Posterior vena cava (tissue), 2 donors: ENCODE measurements around the gene NPAS3. TPM values are rescaled to one million over a fixed set of nuclear protein-coding genes. Genes with fewer than 3 reads are reported as not detected.

Experiments
- DNase-seq: peaks from one replicate; pipeline ENCODE4 v3.0.0-alpha.2; 2020; ENCODE audit warnings: low spot score
- intact Hi-C, 2 donors: fragments of 100-400 bp; cut with DNase I; formaldehyde crosslinking; loops; one replicate each; pipeline versions ENCODE4 v1.14.1 to v1.14.2; 2022 to 2023
- total RNA-seq, 2 donors: library from RNA; stranded (reverse); fragmentation: NEBNext Ultra II Directional; extraction: Animal tissue kit (Norgen Biotek cat#: 25700); gene quantifications; one replicate each; pipeline ENCODE4 v1.2.1, GENCODE V29; 2021
- donor health status: DM: yes; HTN: yes; CAD: no.
- donor health status: DM: yes; HTN: yes; CAD: no.

Gene NPAS3
- total RNA-seq, 2 donors from 2014 or later: 1.3 to 2.6 TPM

DNA sequence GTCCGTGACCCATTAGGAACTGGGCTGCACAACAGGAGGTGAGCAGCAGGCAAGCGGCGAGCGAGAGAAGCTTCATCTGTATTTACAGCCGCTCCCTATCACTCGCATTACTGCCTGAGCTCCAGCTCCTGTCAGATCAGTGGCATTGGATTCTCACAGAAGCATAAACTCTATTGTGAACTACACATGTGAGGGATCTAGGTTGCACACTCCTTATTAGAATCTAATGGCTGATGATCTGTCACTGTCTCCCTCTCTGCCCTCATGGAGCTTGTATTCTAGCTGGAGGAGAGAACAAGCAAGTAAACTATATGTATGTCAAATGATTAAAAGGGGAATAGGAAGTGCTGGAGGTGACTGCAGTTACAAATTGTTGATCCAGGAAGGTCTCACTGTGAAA, 533.1 kb downstream of the NPAS3 start:
- no peak for DNase-seq
- intact Hi-C loops: no loop called here

DNA sequence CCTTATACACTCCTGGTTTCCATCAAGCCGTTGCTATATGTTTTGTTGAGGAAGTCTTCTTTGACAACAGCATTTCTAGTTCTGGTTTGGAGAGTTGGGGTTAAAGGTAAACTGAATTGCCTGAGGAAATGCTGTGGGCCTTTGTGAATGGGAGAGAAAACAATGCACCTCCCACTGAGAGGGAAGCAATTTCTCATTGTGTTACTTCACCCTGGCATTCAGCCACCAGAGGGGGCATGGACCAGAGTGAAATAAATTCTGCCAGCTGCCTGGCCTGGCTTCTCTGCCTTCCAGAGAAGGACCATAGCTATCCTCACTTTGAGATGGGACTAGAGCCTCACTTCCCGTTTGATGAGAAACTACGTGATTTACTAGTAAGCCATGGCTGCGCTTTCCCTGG, 536.9 kb downstream of the NPAS3 start:
- DNase-seq: no peak
- intact Hi-C loops: no loop called here

DNA sequence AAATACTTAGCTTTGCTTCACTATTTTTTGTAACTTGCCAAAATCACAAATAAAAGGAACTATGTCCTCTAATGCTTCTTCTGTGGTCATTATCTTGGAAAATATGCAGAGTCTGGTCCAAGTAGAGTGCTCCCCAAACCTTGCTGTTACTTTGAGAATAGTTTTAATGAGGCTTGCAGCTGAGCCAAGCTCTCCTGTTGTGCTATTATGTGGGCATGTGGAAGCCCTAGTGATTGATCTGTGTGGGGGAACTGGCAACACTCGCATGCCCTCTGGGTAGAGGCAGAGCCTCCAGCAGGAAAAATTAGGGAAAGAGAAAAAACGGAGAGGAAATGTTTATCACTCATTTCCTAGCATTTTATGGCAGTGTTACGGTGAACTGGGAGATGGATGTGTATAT, 539.1 kb downstream of the NPAS3 start:
- no peak for DNase-seq
- intact Hi-C loops: no loop called here

DNA sequence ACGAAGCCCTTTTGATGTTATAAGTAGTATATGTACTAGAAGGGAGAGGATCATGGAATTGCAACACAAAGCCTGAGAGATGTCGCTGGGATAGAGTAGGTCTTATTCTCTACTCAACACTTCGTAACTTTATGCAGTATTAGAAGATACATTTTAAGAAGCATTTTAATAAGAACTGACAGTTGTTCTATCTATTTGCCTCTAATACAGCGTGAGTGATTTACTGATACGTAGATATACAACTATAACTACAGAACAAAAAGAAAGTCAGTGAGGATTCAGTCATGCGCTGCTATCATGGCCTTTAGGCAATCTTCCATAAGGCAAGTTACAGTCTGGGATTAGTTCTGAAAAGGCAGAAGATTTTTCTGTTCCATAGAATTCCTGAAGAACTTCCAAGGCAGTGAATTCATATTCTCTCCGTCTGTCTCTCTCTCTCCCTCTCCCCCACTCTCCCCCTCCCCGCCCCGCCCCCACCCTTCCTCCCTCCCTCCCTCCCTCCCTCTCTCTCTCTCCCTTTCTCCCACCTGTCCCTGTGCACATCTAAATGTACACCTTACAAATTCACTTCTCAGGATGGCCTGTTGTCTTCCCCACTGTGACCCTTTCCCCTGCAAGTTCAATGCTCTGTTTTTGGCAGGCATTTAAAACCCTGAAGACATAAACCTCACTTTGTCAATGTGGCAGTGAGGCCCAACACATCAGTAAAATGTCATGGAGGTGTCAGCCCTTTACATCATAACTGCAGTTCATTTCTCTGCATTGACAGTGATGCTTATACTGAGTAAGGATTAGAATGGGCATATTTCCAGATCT, 541.6 kb downstream of the NPAS3 start:
- no peak for DNase-seq
- intact Hi-C loops: loop anchor here in 1 of 2 donors (10.0 kb wide), 1 partner anchor 1805 kb away; no protein-coding TSS in a partner anchor

DNA sequence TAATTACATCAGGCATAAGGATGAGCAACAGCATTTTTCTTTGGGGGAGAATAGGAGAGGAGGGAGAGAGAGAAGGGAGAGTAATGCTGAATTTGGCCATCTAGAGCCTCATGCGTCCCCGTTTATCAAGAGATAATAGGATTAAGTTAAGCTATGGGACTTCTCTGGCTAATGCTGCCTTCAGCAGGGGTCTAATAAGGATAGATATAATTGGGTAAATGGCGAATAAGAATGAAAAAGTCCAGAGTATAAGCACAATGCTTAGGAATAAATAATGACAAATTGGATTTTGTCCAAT, 542.2 kb downstream of the NPAS3 start:
- no peak for DNase-seq

DNA sequence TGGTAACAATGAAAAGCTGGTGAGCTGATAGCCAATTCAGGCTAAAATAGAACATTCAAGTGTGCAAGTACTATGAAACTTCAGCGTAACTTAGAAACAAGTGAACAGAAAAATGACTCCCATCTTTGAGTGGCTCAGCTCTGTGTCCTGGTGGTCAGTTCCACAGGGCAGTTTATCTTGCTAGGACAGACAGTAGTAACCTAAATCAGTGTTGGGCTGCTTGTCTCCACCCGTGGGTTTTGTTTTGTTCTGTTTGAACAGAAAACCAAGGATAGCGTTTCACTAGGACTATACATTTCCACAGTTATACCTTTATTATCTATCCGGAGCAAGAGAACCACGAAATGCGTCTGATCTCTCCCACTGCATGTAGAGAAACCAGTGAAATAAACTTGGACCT, 544.4 kb downstream of the NPAS3 start:
- intact Hi-C loops: loop anchor here in 1 of 2 donors (10.0 kb wide), 1 partner anchor 1802 kb away; no protein-coding TSS in a partner anchor
- DNase-seq: no peak

More for the DNA sequence above, 542.2 kb downstream of the NPAS3 start:
- intact Hi-C loops: loop anchor here in 1 of 2 donors (10.0 kb wide), 1 partner anchor 1804 kb away; no protein-coding TSS in a partner anchor

DNA sequence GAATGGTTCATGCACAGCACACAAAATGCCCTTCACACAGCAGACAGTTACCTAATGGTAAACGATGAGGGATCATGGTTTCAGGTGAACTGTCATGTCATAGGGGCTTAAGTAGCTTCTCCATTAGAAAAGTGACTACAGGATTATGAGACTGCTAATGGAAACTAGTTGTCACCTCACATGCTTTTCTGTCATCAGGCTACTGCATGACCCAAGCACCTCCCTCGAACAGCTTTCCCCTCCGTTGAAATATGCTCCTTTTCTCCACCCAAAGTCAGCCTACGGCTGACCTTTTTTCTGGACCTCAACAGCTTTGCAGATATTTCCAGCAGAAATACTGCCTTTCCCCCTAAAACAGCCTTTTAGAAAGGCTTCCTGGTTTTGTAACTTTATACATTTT, 544.9 kb downstream of the NPAS3 start:
- no peak for DNase-seq
- intact Hi-C loops: loop anchor here in 1 of 2 donors (10.0 kb wide), 1 partner anchor 1801 kb away; no protein-coding TSS in a partner anchor

DNA sequence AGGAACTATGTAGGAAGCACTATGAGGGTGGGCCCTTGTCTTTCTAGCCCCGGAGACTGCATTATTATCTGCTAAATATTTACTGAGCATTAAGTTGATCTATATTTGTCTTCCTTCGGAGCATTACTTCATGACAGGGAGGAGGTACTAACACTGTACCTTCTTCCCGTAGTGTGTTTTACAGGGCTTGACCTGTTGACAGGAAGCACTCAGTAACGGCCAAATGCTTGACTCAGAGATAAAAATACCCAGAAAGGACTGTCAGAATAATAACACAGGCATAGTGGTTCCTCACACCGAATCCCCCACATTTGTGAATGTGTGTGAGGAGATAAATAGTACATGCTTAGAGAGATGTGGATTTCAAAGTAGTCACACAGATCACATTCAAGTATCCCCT, 545.6 kb downstream of the NPAS3 start:
- no peak for DNase-seq
- intact Hi-C loops: loop anchor here in 1 of 2 donors (10.0 kb wide), 1 partner anchor 1801 kb away; no protein-coding TSS in a partner anchor

DNA sequence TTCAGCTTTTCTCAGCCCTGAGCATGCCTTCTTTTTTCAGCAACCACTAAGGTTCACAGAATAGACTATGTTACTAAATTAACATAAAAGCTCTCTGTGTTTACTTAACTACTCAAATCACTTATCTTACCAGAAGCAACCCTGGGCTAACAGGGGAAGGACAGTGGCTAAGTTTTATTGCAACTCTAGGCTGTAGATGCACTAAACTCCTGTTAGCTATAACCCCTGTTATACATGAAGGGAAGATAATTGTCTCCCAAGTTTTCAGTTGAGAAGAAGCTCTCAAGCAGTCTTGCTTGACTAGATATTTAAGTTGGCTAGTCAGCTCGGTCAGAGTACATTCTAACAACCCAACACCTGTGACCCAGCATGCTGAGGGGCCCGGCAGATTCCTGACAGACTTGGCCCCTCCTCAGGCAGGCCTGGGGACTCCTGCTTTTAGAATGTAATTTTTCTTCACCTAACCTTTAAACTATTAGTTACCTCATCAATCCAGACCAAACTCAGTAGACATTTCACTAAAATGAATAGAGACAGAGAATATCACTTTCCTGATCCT, 547.7 kb downstream of the NPAS3 start:
- intact Hi-C loops: loop anchor here in 1 of 2 donors (10.0 kb wide), 1 partner anchor 1798 kb away; no protein-coding TSS in a partner anchor
- no peak for DNase-seq

DNA sequence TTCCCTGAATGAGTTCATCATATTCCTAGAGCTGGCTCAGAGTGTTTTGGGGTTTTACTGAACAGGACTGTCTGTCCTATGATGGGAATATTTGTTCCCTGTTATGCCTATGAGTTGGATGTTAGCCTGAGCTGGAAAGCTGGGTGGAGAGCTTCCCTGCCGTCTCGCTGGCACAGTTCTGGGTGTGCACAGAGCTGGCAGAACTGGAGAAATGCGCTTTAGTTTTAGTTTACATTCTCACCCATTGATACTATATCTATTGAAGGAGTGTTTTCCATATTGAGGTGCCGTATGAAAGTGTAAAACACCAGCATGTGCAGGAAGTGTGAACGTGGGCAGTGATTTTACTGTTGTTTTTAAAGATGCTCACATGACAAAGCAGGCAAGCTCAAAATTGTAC, 549.9 kb downstream of the NPAS3 start:
- DNase-seq: no peak
- intact Hi-C loops: loop anchor here in 1 of 2 donors (10.0 kb wide), 1 partner anchor 1796 kb away; no protein-coding TSS in a partner anchor

DNA sequence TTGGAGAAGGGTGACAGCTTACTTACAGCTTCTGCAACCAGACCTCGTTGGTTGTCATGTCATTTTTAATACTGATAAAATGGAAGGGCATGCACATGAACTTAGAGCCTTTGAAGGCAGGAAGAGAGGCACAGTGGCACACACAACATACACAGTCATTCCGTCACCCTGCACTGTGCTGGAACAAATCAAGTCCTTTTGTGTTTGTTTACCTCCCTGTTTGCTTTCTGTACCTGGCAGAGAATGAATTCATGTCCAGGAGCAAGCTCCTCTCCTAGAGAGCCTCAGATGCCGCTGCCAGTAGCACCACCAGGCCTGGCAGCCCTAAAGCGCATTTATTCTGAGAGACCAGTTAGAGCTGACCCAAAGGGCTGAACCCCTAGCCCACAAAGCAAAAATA, 551.9 kb downstream of the NPAS3 start:
- intact Hi-C loops: no loop called here

DNA sequence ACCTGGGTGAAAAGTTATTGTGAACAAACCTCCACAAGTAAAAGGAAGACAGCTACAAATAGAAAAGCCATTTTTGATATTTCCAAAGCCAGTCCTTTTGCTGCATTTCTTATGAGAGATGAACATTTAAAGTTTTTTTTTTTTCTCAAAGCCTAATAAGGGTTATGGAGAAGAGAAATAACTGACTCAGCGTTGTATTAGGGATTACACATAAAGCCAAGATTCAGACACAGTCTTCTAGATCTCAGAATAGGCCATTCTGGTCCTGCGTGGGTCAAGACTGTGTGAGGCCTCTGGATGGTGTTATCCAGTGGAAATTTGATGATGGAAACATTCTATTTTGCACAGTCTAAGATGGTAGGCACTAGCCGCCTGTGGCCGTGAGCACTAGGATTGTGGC, 552.4 kb downstream of the NPAS3 start:
- intact Hi-C loops: no loop called here
- no peak for DNase-seq

More for the DNA sequence above, 551.9 kb downstream of the NPAS3 start:
- no peak for DNase-seq

DNA sequence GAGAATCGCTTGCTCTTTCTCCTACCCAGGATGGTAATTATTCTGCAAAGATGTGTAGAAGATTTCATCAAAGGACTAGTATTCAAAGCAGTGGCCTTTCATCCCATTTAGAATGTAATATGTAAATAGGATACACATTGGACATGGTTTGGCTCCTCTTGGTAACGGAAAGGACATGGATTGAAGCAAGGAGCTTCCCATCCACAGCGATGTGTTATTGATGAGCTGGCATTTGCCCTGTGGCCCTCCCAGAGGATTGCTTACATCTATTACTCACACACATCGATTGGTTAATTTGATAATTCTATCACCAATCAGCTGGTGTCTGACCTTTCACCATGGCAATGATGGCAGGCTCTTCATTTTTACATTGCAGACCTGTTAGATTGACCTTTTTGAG, 553.8 kb downstream of the NPAS3 start:
- DNase-seq: no peak
- intact Hi-C loops: no loop called here

DNA sequence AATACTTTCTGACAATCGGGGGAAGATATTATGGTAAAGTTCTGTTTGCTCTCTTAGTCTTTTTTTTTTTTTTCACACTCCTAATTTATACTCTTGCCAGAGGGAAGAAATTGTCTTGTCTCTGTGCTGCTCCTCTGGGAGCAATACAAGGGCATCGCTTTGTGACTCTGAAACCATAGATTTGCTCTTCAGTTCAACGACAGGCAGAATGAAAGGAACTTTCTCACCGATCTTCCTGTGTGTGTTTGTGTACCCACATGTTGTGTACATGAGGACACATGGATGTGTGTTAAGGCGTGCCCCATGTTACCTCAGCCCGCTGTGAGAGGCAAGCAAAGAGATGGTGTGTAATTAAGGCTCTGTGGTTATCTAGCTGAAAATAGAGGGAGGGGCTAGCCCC, 554.6 kb downstream of the NPAS3 start:
- intact Hi-C loops: no loop called here
- DNase-seq: no peak

DNA sequence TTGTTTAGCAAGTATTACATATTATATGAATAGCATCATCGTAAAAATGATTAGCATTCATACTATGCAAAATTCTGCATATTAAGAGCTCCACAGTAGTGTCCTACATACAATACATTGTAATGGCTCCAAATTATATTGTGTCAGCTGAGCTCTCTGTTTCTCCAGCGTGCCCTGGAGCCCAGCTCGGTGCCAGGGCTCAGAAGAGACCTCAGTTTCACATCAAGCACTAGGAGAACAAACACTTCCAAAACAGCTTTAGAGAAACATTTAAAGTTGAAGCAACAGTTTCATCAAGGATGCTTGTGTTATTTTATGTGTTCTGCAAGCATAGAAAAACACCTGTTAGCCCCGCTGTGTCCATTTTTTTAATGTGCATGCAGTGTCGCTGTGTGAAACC, 555.3 kb downstream of the NPAS3 start:
- intact Hi-C loops: no loop called here
- DNase-seq: no peak

DNA sequence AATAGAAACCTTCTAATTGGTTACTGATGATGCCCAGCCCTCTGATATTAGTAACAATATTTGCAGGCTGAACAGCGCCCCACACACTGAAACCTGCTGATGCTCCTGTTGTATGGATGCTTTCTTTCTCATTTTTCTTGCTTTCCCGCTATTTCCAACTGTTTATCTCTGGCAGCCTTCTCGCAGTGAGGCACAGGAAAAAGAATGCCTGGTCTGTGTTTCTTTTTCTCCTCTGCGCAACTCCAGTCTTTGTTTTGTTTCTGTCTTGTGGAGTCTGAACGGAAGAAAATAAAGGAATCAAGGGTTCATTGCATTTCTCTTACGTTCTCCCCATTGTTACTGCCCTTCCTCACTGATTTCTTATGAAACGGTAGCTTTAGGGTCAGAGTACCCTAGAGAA, 561.0 kb downstream of the NPAS3 start:
- no peak for DNase-seq
- intact Hi-C loops: no loop called here

DNA sequence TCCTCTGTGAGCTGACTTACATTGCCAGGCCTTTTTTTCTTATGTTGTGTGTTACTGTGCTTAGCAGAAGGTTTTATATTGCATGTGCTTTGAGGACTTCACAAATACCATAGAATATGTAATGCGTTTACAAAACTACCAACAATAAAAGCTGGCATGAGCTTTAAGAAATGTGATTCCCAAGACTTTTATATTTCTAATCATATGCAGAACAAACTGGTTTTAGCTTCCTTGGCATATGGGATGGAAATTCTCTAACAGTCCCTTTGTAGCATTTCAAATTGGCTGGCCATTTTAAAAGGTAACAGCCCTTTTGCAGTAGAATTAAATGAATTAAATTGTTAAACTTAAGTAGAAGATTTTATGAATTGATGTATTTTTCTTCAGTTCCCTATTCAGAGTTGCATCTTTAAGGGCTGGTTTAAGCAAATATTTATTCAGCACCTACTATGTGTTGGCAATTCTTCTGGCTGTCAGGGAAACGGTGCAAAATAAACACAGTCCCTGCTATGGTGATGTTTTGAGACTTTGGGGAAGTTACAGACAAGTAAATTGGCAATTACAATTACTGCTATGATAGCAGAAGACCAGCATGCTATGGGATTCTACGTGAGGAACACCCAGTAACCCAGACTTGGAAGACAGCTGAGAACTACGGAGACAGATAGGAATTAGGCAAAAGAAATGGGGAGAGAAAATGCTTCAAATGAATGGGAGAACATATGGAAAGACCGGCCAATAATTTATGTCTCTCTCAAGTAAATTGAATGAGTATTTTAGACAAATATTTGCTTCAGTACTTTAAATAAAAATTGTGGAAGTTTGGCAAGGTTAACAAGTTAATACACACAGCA, 565.8 kb downstream of the NPAS3 start:
- DNase-seq: no peak
- intact Hi-C loops: no loop called here

DNA sequence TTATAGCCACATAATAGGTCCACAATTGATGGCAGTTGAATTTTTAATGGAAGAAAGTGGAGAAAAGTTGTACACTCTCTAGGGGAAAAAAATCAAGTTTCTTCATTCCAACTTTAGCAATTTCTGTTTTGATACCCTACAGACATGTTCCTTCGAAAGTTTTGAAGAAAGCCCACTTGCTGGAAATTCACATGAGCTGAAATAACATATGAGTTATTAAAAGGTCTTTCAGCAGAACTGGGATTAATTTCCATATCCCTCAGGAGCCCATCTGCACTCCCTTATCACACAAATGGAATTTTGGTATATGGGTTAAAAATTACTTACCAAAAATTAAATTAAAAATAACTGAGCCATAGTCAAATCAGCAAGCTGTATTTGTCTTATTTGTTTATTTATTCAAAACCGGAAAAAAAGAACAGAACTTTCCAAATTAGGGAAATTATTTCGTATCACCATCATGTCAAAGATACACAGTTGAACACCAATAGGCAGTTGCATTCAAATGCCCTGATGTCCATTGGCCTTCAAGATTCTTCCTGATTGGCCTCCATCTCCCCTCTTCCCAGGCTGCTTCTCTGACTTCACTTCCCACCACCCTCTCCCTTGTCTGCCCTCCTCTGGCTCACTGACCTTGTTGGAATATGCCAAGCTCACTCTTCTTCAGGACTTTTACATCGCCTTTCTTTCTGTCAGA, 566.7 kb downstream of the NPAS3 start:
- intact Hi-C loops: no loop called here
- no peak for DNase-seq

DNA sequence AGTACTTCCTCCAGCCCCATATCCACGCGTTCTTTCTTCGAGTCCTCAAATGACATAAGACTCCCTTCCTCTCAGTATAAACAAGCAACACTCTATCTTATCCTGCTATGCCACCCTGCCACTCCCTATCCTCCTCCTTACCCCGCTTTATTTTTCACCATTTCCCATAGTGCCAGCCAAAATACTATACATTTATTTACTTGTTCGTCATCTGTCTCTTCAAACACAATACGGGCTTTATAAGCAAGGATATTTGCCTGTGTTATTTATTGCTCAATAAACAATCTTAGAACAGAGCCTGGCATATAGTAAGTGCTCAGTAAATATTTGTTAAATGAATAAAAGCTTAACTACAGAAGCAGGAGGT, 567.3 kb downstream of the NPAS3 start:
- DNase-seq: no peak
- intact Hi-C loops: no loop called here
